Natural killer cell (primary cell): ENCODE measurements around the gene ZNF595. TPM values are rescaled to one million over a fixed set of nuclear protein-coding genes. Genes with fewer than 3 reads are reported as not detected.

Experiments used
- ATAC-seq, 3 donors: fragments of 150-1000 bp in 2 of 3; fragments of 200-7000 bp in 1 of 3; cut with Tn5 transposase; 1 replicate in 1 of 3; 2 replicates in 2 of 3; pipeline ENCODE4 v1.10.0; 2021; ENCODE audit warnings: mild to moderate bottlenecking in 2 of 3, moderate library complexity in 2 of 3
- DNase-seq, 2 donors: peaks; one replicate each; pipeline versions ENCODE4 v3.0.0 to v3.0.0-alpha.2; 2013 to 2021; ENCODE audit warnings: mixed read lengths in 1 of 2
- H3K27ac ChIP-seq: one replicate; pipeline ENCODE4 v1.5.1; 2013; ENCODE audit warnings: mild to moderate bottlenecking, low read length
- H3K27me3 ChIP-seq: one replicate; pipeline ENCODE4 v1.6.1; 2013; ENCODE audit warnings: low read length; ENCODE audit not compliant: control insufficient read depth, insufficient read depth
- H3K36me3 ChIP-seq: one replicate; pipeline ENCODE4 v1.6.1; 2013; ENCODE audit warnings: low read length; ENCODE audit not compliant: control insufficient read depth, insufficient read depth
- H3K4me1 ChIP-seq: one replicate; pipeline ENCODE4 v1.6.1; 2013; ENCODE audit warnings: low read length; ENCODE audit not compliant: control insufficient read depth, insufficient read depth
- H3K4me3 ChIP-seq: one replicate; pipeline ENCODE4 v1.5.1; 2013; ENCODE audit warnings: low read length
- H3K9me3 ChIP-seq: one replicate; pipeline ENCODE4 v1.6.1; 2013; ENCODE audit warnings: low read length; ENCODE audit not compliant: control insufficient read depth, insufficient read depth
- H3K27ac Mint-ChIP-seq, 2 donors: one replicate each; pipeline ENCODE4 v1.8.0; 2022; ENCODE audit warnings: mild to moderate bottlenecking in 2 of 2, mixed read lengths in 2 of 2, moderate library complexity in 1 of 2
- H3K27me3 Mint-ChIP-seq, 2 donors: one replicate each; pipeline ENCODE4 v1.8.0; 2022; ENCODE audit warnings: low read depth in 2 of 2, mixed read lengths in 2 of 2
- H3K36me3 Mint-ChIP-seq: one replicate; pipeline ENCODE4 v1.8.0; 2022; ENCODE audit warnings: mixed read lengths
- H3K4me1 Mint-ChIP-seq, 2 donors: one replicate each; pipeline ENCODE4 v1.8.0; 2022; ENCODE audit warnings: mixed read lengths in 2 of 2
- H3K4me3 Mint-ChIP-seq: one replicate; pipeline ENCODE4 v1.8.0; 2022; ENCODE audit warnings: mild to moderate bottlenecking, moderate library complexity, mixed read lengths
- H3K9me3 Mint-ChIP-seq, 2 donors: one replicate each; pipeline ENCODE4 v1.8.0; 2022; ENCODE audit warnings: mixed read lengths in 2 of 2
- WGBS: methylation state at CpG from one replicate; pipeline ENCODE4 v1.1.7; 2013; ENCODE audit warnings: missing lambda C conversion rate; ENCODE audit not compliant: insufficient coverage; 5-methylcytosine and 5-hydroxymethylcytosine counted together
- intact Hi-C: fragments of 100-400 bp; cut with micrococcal nuclease; formaldehyde crosslinking; loops from one replicate; pipeline ENCODE4 v1.14.2; 2022
- total RNA-seq, 4 donors: library from RNA; stranded (reverse); fragments of 120-200 nt in 1 of 4; gene quantifications; one replicate each; pipeline versions ENCODE4 v1.2.3 to v1.2.4, GENCODE V29; 2013 to 2022
- TF ChIP-seq, protein P1 (sequence below): fragments of 200-600 bp; IDR thresholded peaks from one replicate; pipeline ENCODE4 v1.8.0; 2022; ENCODE audit warnings: antibody characterized with exemption

Gene ZNF595
- total RNA-seq, 3 donors from 2014 or later (not counting 1 experiment from before 2014, with no cell fraction given), result 23.0 to 91.2 (median 38.0) TPM

- TF ChIP-seq, protein P1, sequence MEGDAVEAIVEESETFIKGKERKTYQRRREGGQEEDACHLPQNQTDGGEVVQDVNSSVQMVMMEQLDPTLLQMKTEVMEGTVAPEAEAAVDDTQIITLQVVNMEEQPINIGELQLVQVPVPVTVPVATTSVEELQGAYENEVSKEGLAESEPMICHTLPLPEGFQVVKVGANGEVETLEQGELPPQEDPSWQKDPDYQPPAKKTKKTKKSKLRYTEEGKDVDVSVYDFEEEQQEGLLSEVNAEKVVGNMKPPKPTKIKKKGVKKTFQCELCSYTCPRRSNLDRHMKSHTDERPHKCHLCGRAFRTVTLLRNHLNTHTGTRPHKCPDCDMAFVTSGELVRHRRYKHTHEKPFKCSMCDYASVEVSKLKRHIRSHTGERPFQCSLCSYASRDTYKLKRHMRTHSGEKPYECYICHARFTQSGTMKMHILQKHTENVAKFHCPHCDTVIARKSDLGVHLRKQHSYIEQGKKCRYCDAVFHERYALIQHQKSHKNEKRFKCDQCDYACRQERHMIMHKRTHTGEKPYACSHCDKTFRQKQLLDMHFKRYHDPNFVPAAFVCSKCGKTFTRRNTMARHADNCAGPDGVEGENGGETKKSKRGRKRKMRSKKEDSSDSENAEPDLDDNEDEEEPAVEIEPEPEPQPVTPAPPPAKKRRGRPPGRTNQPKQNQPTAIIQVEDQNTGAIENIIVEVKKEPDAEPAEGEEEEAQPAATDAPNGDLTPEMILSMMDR, result no peak
- Mint-ChIP-seq H3K4me1 (peaks cover 50% of the 10 kb centered on the region in 2 donors), H3K27ac (peak overlapping the region; percentile 98 to 99), H3K9me3 (peaks cover 0 to 2% of the 10 kb centered on the region in 2 donors), H3K27me3 (no peaks in the 10 kb centered on the region), H3K36me3 (no peaks in the 10 kb centered on the region), H3K4me3 (peak overlapping the region; percentile 99)
- H3K4me1 ChIP-seq, result peaks cover 50% of the 10 kb centered on the region
- ATAC-seq, result peak in 1 of 3 donors; percentile 1
- DNase-seq, result no peak
- H3K4me3 ChIP-seq, result peak overlapping the region; percentile 74
- WGBS, result 3% methylated on average over 30 of the region's 30 CpGs
- peaks cover 26% of the 10 kb centered on the region for H3K36me3 ChIP-seq
- peak overlapping the region; percentile 78 for H3K27ac ChIP-seq
- H3K27me3 ChIP-seq, result no peaks in the 10 kb centered on the region
- intact Hi-C loops, result no loop called here
- H3K9me3 ChIP-seq, result peaks cover 15% of the 10 kb centered on the region
These were observed 72.1 kb downstream of the ZNF595 start for GRCh38 chr4:125091-125771.

DNA sequence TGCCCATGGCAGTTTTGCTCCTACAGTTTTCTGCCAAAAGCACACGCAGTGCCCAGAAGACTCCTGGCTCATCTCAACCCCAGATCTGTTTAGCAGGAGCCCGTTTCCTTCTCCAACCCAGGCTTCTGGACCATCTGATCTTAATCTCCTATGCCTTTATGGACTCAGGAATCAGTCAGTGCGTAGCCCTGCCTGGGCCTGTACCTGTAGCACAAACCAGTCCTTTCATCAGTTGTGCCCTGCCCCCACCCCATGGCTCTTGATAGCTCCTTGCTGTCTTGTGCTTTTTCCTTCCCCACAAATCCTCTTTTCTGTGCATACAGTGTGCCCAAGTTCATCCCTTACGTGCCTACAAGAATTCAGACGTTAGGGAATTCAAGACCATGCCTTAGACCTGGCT, 72.7 kb downstream of the ZNF595 start:
- Mint-ChIP-seq H3K27ac (peak overlapping the region; percentile 98 to 99), H3K4me3 (peak overlapping the region; percentile 99), H3K4me1 (peaks cover 44% of the 10 kb centered on the region in 2 donors), H3K27me3 (no peaks in the 10 kb centered on the region), H3K36me3 (no peaks in the 10 kb centered on the region), H3K9me3 (peaks cover 0 to 2% of the 10 kb centered on the region in 2 donors)
- Histone ChIP-seq H3K36me3 (peaks cover 26% of the 10 kb centered on the region), H3K4me1 (peaks cover 44% of the 10 kb centered on the region), H3K27ac (peak overlapping the region; percentile 78), H3K27me3 (no peaks in the 10 kb centered on the region), H3K9me3 (peaks cover 10% of the 10 kb centered on the region), H3K4me3 (peak overlapping the region; percentile 74)
- DNase-seq, result peak in 1 of 2 donors; percentile 8
- TF ChIP-seq, protein P1, result no peak
- intact Hi-C loops, result no loop called here
- ATAC-seq, result no peak
- 48% methylated on average over 5 of the region's 5 CpGs for WGBS

DNA sequence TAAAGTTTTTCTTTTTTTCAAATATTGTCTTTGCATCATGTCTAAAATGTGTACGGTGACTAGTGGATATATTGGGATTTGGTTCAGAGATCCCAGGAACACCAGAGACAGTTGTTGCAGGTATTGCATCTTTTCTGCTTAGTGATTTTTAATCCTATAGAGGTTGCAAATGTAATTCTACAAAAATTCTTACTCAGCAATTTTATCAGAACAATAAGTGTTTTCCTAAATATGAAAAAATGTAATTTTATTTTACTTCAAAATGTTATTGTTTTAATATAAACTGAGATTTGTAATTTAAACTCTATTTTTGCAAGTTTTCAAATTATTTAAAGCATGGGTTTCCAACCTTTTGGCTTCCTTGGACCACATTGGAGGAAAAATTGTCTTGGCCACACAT, 79.4 kb downstream of the ZNF595 start:
- DNase-seq, result no peak
- H3K9me3 ChIP-seq, result peaks cover 15% of the 10 kb centered on the region
- peaks cover 9% of the 10 kb centered on the region for H3K4me1 ChIP-seq
- Mint-ChIP-seq H3K4me1 (peaks cover 19 to 23% of the 10 kb centered on the region in 2 donors), H3K27me3 (no peaks in the 10 kb centered on the region), H3K27ac (no peak overlapping the region), H3K36me3 (peaks cover 9% of the 10 kb centered on the region), H3K4me3 (no peak overlapping the region), H3K9me3 (no peaks in the 10 kb centered on the region)
- no peak overlapping the region for H3K27ac ChIP-seq
- no peak for ATAC-seq
- TF ChIP-seq, protein P1, result no peak
- WGBS, result no CpG with 5 or more reads among the region's 1 CpG
- no peak overlapping the region for H3K4me3 ChIP-seq
- intact Hi-C loops, result no loop called here
- no peaks in the 10 kb centered on the region for H3K27me3 ChIP-seq
- H3K36me3 ChIP-seq, result peaks cover 59% of the 10 kb centered on the region

Other genes starting within 250 kb of the ZNF595 start
- gene ZNF718, start 71.2 kb downstream of the ZNF595 start, total RNA-seq, result 10 to 100 TPM in 2 of 3 donors, 1 to 10 TPM in 1; 7.9 to 16.1 (median 15.1) TPM